ENCODE measurements around the gene MPHOSPH9. TPM values are rescaled to one million over a fixed set of nuclear protein-coding genes. Genes with fewer than 3 reads are reported as not detected.
"Not testable (repeated sequence)": the region's sequence is repeated elsewhere in the genome, so short reads cannot be mapped to it uniquely, and the experiment has no call there.

MPHOSPH9 gene
- total and polyA plus RNA-seq, 11 donors: 6.0 to 32.3 (median 20.4) TPM

DNA sequence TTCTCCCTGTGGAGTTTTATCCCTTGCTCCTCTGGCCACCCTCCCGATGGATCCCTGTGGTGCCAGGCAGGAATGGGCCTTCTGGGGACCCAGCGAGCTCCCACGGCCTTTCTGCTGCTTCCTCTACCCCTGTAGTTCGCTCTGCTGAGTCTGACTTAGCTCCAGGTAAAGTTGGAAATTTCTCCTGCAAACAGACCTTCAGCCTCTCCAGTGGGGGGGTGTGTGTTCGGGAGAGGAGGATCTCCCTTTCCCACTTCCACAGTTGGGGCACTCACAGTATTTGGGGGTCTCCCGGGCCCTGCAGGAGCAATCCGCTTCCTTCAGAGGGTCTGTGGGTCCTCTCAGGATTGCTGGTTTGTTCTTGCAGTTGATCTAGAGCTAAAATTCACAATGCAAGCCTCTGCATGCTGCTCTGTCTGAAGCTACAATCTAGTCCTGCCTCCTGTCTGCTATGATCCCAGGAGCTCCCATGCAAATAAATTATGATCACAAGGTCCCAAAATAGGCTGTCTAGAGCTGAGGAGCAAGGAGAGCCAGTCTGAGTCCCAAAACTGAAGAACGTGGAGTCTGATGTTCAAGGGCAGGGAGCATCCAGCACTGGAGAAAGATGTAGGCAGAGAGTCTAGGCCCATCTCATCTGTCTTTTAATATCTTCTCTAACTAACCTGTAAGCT lies 18.6 kb upstream of the MPHOSPH9 start:
- peak in 1 of 5 donors; percentile 24 for DNase-seq
- TF ChIP-seq POLR2A (IDR thresholded peaks at IDR 0.05): no peak
- no peak for TF ChIP-seq CTCF (IDR thresholded peaks at IDR 0.05)
- peaks cover 0 to 43% (median 8%) of the 10 kb centered on the region in 12 donors for H3K4me1 ChIP-seq
- intact Hi-C loops (cut with DNase I): no loop called here
- no peak overlapping the region for H3K4me3 ChIP-seq
- no peak for ATAC-seq
- H3K27me3 ChIP-seq: no peaks in the 10 kb centered on the region
- 87 to 93% (median 92%) methylated on average over 8 of the region's 8 CpGs for WGBS, 4 donors
- peaks cover 0 to 8% (median 0%) of the 10 kb centered on the region in 12 donors for H3K9me3 ChIP-seq
- peaks cover 0 to 52% (median 31%) of the 10 kb centered on the region in 9 donors for H3K36me3 ChIP-seq
- H3K27ac ChIP-seq: no peak overlapping the region

- H3K4me3 ChIP-seq: no peak overlapping the region
- H3K27me3 ChIP-seq: no peaks in the 10 kb centered on the region
- H3K9me3 ChIP-seq: peaks cover 0 to 8% (median 0%) of the 10 kb centered on the region in 12 donors
- H3K27ac ChIP-seq: no peak overlapping the region
- H3K4me1 ChIP-seq: peaks cover 0 to 43% (median 8%) of the 10 kb centered on the region in 12 donors
- H3K36me3 ChIP-seq: peaks cover 0 to 44% (median 23%) of the 10 kb centered on the region in 9 donors
- WGBS, 4 donors: 84 to 92% (median 85%) methylated on average over 13 of the region's 13 CpGs
- DNase-seq: peak in 1 of 5 donors; percentile 37
- no peak for ATAC-seq
- intact Hi-C loops (cut with DNase I): no loop called here
- TF ChIP-seq POLR2A (IDR thresholded peaks at IDR 0.05) (no peak), CTCF (IDR thresholded peaks at IDR 0.05) (no peak)
Observed at GRCh38 chr12:123250471-123251383, 17.8 kb upstream of the MPHOSPH9 start.

DNA sequence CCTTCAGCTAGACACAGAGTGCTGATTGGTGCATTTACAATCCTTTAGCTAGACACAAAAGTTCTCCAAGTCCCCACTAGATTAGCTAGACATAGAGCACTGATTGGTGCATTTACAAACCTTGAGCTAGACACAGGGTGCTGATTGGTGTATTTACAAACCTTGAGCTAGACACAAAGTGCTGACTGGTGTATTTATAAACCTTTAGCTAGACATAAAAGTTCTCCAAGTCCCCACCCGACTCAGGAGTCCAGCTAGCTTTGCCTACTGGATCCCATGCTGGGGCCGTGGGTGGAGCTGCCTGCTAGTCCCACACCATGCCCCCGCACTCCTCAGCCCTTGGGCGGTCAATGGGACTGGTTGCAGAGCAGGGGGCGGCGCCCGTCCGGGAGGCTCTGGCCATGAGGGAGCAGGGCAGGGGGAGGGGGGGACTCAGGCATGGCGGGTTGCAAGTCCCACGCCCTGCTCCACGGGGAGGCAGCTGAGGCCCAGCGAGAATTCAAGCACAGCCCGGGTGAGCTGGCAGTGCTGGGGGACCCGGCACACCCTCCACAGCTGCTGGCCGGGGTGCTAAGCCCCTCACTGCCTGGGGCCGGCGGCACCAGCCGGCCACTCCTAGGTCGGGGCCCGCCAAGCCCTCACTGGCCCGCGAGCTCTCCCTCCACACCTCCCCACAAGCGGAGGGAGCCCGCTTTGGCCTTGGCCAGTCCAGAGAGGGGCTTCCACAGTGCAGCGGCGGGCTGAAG lies 16.2 kb upstream of the MPHOSPH9 start:
- H3K9me3 ChIP-seq; H3K27ac ChIP-seq; intact Hi-C loops (cut with DNase I); H3K4me3 ChIP-seq; H3K27me3 ChIP-seq: not testable (repeated sequence)
- ATAC-seq (peak in 2 of 4 donors; percentile 19 to 52), DNase-seq (peak in 1 of 5 donors; percentile 46)
- Histone ChIP-seq H3K36me3 (peaks cover 0 to 28% (median 8%) of the 10 kb centered on the region in 9 donors), H3K4me1 (peaks cover 0 to 35% (median 8%) of the 10 kb centered on the region in 12 donors)
- WGBS, 4 donors: 79 to 97% (median 94%) methylated on average over 6 to 26 of the region's 26 CpGs

DNA sequence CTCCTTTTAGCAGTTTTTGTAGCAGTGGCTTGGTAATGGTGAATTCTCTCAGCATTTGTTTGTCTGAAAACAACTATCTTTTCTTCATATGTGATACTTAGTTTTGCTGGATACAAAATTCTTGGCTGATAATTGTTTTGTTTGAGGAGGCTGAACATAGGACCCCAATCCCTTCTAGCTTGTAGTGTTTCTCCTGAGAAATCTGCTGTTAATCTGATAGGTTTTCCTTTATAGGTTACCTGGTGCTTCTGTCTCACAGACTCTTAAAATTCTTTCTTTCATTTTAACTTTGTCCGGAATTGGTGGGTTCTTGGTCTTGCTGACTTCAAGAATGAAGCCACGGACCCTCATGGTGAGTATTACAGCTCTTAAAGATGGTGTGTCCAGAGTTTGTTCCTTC lies 15.2 kb upstream of the MPHOSPH9 start:
- DNase-seq; H3K27me3 ChIP-seq; H3K9me3 ChIP-seq; intact Hi-C loops (cut with DNase I); H3K4me3 ChIP-seq; H3K27ac ChIP-seq; ATAC-seq: not testable (repeated sequence)
- 92 to 99% (median 96%) methylated on average over 2 of the region's 2 CpGs for WGBS, 4 donors
- Histone ChIP-seq H3K4me1 (peaks cover 0 to 30% (median 7%) of the 10 kb centered on the region in 12 donors), H3K36me3 (peaks cover 0 to 20% (median 0%) of the 10 kb centered on the region in 9 donors)

All from heart left ventricle (tissue), 16 donors.